Measurements from ENCODE around the gene MEG3. TPM values are rescaled to one million over a fixed set of nuclear protein-coding genes. Genes with fewer than 3 reads are reported as not detected.

MEG3 gene
- total RNA-seq, 3 donors from 2014 or later (not counting 1 experiment from before 2014, with no cell fraction given) = 1.0 to 6.6 (median 1.9) TPM

DNA sequence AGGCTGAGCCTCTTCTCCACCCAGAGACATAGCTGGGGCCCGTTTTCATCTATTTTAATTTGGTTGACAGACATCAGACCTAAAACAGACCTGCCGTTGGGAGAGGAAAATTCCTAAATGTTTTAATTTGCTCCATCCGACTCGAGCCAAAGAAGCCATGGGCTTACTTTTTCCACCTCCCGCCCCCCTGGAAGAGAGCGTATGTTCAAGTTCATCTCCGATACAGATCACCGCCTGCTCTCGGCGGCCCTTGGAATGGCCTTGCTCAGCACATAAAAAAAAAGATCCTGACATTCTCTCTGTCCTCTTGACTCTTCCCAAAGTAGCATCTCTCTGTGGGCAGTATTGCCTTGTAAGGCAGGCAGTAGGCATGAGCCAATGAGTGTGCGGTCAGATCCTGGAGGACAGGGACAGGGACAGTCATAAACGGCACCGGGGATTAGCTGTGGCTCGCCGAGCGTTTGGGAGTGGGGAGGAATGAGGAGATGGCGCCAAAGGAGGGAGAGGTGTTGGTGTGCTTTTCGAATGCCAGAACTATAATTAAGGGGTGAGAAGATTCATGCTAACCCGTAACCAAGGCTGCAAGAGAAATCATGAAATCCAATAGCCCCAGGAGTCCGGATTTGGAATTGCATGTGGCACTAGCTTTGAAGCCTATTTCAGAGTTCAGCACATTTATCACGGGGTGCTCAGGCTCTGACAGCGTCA lies 47.9 kb upstream of the MEG3 start:
- peaks cover 2 to 6% of the 10 kb centered on the region in 2 donors for H3K27me3 Mint-ChIP-seq (ENCODE audit: low read depth in 2 of 2)
- ATAC-seq = no peak
- no peaks in the 10 kb centered on the region for H3K4me1 ChIP-seq (ENCODE audit: control insufficient read depth, insufficient read depth, low read length)
- 89% methylated on average over 22 of the region's 22 CpGs for WGBS (ENCODE audit: insufficient coverage)
- H3K9me3 Mint-ChIP-seq = no peaks in the 10 kb centered on the region
- H3K27ac Mint-ChIP-seq = no peak overlapping the region
- TF ChIP-seq, protein P1, sequence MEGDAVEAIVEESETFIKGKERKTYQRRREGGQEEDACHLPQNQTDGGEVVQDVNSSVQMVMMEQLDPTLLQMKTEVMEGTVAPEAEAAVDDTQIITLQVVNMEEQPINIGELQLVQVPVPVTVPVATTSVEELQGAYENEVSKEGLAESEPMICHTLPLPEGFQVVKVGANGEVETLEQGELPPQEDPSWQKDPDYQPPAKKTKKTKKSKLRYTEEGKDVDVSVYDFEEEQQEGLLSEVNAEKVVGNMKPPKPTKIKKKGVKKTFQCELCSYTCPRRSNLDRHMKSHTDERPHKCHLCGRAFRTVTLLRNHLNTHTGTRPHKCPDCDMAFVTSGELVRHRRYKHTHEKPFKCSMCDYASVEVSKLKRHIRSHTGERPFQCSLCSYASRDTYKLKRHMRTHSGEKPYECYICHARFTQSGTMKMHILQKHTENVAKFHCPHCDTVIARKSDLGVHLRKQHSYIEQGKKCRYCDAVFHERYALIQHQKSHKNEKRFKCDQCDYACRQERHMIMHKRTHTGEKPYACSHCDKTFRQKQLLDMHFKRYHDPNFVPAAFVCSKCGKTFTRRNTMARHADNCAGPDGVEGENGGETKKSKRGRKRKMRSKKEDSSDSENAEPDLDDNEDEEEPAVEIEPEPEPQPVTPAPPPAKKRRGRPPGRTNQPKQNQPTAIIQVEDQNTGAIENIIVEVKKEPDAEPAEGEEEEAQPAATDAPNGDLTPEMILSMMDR (IDR thresholded peaks at IDR 0.05) = no peak
- DNase-seq = no peak
- no peaks in the 10 kb centered on the region for H3K9me3 ChIP-seq (ENCODE audit: control insufficient read depth, insufficient read depth, low read length)
- no peak overlapping the region for H3K4me3 ChIP-seq (ENCODE audit: low read length)
- no peaks in the 10 kb centered on the region for H3K4me1 Mint-ChIP-seq
- no peaks in the 10 kb centered on the region for H3K27me3 ChIP-seq (ENCODE audit: control insufficient read depth, insufficient read depth, low read length)
- no peak overlapping the region for H3K27ac ChIP-seq (ENCODE audit: low read length)
- no peak overlapping the region for H3K4me3 Mint-ChIP-seq
- no peaks in the 10 kb centered on the region for H3K36me3 Mint-ChIP-seq
- H3K36me3 ChIP-seq (ENCODE audit: control insufficient read depth, insufficient read depth, low read length) = no peaks in the 10 kb centered on the region
- intact Hi-C loops (cut with micrococcal nuclease) = no loop called here

DNA sequence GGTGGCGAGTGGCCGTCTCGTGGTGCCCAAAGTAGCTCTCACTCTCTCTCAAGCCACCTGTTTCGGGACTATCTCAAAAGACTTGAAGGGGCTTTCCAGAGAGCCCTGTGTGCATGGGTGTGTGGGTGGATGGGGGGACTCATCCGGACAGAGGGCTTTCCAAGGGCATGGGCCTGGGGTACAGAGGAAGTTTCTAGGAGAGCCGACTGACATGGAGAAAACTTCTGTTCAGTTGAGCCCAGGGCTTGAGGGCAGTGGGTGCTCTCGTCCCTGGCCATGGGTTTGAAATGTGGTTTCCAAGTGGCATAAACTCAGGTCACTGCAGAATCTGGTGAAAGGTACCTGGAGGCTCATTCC lies 47.4 kb upstream of the MEG3 start:
- intact Hi-C loops (cut with micrococcal nuclease) = no loop called here
- Mint-ChIP-seq H3K4me1 (no peaks in the 10 kb centered on the region), H3K9me3 (no peaks in the 10 kb centered on the region), H3K4me3 (no peak overlapping the region), H3K27ac (no peak overlapping the region), H3K36me3 (no peaks in the 10 kb centered on the region), H3K27me3 (ENCODE audit: low read depth in 2 of 2) (peaks cover 5 to 6% of the 10 kb centered on the region in 2 donors)
- DNase-seq (no peak), ATAC-seq (no peak)
- no peaks in the 10 kb centered on the region for H3K27me3 ChIP-seq (ENCODE audit: control insufficient read depth, insufficient read depth, low read length)
- H3K4me1 ChIP-seq (ENCODE audit: control insufficient read depth, insufficient read depth, low read length) = no peaks in the 10 kb centered on the region
- no peaks in the 10 kb centered on the region for H3K36me3 ChIP-seq (ENCODE audit: control insufficient read depth, insufficient read depth, low read length)
- H3K9me3 ChIP-seq (ENCODE audit: control insufficient read depth, insufficient read depth, low read length) = no peaks in the 10 kb centered on the region
- 82% methylated on average over 7 of the region's 7 CpGs for WGBS (ENCODE audit: insufficient coverage)
- no peak overlapping the region for H3K4me3 ChIP-seq (ENCODE audit: low read length)
- TF ChIP-seq, protein P1 (IDR thresholded peaks at IDR 0.05) = no peak
- H3K27ac ChIP-seq (ENCODE audit: low read length) = no peak overlapping the region

GRCh38 chr14:100778951-100779690 lies 46.8 kb upstream of the MEG3 start:
- H3K4me3 Mint-ChIP-seq = no peak overlapping the region
- ATAC-seq (no peak), DNase-seq (peak in 1 of 2 donors; percentile 4)
- intact Hi-C loops (cut with micrococcal nuclease) = no loop called here
- no peaks in the 10 kb centered on the region for H3K9me3 Mint-ChIP-seq
- no peaks in the 10 kb centered on the region for H3K27me3 ChIP-seq (ENCODE audit: control insufficient read depth, insufficient read depth, low read length)
- no peaks in the 10 kb centered on the region for H3K36me3 Mint-ChIP-seq
- peaks cover 5 to 6% of the 10 kb centered on the region in 2 donors for H3K27me3 Mint-ChIP-seq (ENCODE audit: low read depth in 2 of 2)
- H3K36me3 ChIP-seq (ENCODE audit: control insufficient read depth, insufficient read depth, low read length) = no peaks in the 10 kb centered on the region
- no peak overlapping the region for H3K27ac Mint-ChIP-seq
- no peak overlapping the region for H3K4me3 ChIP-seq (ENCODE audit: low read length)
- no peaks in the 10 kb centered on the region for H3K4me1 ChIP-seq (ENCODE audit: control insufficient read depth, insufficient read depth, low read length)
- no peak overlapping the region for H3K27ac ChIP-seq (ENCODE audit: low read length)
- 90% methylated on average over 24 of the region's 24 CpGs for WGBS (ENCODE audit: insufficient coverage)
- no peaks in the 10 kb centered on the region for H3K9me3 ChIP-seq (ENCODE audit: control insufficient read depth, insufficient read depth, low read length)
- TF ChIP-seq, protein P1 (IDR thresholded peaks at IDR 0.05) = no peak
- H3K4me1 Mint-ChIP-seq = no peaks in the 10 kb centered on the region

Measured in natural killer cell (primary cell).